Measurements from ENCODE around the gene IRS2.

- TF ChIP-seq CTCF (conservative IDR thresholded peaks at IDR 0.05; ENCODE audit: low read length) (no peak), EZH2phosphoT487 (IDR thresholded peaks at IDR 0.05; ENCODE audit: borderline replicate concordance) (no peak)
These were observed 13.1 kb downstream of the IRS2 start for GRCh38 chr13:109773276-109773675.
